ENCODE measurements around the gene MYO10. TPM values are rescaled to one million over a fixed set of nuclear protein-coding genes. Genes with fewer than 3 reads are reported as not detected.
"Not testable (repeated sequence)": the region's sequence is repeated elsewhere in the genome, so short reads cannot be mapped to it uniquely, and the experiment has no call there.

Gene MYO10
- polyA plus RNA-seq, 1 donor, result 35.3 TPM

- DNase-seq, result no peak
These were observed 155.8 kb downstream of the MYO10 start for GRCh38 chr5:16780325-16780724.

GRCh38 chr5:16777432-16777831 is 158.7 kb downstream of the MYO10 start:
- no peak for DNase-seq

GRCh38 chr5:16776611-16777251 is 159.4 kb downstream of the MYO10 start:
- no peak for DNase-seq

DNA sequence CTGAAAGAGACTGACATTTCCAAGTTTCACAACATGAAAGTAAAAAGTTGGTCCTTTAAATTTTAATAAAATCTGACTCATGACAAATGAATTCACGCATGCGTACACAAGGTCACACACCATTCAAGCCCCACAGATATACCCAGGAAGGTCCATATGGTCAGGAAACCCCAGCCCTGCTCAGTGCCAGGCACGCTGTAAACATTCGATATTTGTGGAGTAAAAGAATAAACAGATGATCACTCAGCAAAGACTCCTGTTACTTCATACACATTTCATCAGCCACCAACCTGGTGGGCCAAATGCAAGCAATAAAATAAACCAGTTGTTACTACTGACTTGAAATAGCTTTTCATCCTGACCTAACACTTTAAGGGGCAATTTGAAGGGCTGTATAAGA is 161.3 kb downstream of the MYO10 start:
- no peak for DNase-seq

- no peak for DNase-seq
These were observed 162.1 kb downstream of the MYO10 start for GRCh38 chr5:16773991-16774390.

GRCh38 chr5:16772556-16772955 is 163.5 kb downstream of the MYO10 start:
- no peak for DNase-seq

DNA sequence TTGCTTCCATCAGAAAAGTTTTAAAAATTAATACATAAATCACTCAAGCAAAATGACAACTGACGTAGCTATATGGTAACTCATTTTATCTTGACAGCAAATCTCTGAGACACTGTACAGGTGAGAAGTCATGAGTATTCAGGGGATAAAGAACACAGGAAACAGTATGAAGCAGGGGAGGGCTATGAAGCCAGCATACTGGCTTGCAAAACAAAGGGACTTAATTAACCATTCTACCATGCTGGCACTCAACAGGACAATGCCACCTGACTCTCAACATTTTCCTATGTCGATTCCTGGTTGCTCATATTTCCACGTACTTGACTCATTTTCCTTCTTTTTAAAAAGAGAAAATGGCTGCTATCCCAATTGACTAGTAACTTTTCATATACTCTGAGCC is 167.9 kb downstream of the MYO10 start:
- no peak for DNase-seq

GRCh38 chr5:16763211-16763610 is 172.9 kb downstream of the MYO10 start:
- DNase-seq, result no peak

DNA sequence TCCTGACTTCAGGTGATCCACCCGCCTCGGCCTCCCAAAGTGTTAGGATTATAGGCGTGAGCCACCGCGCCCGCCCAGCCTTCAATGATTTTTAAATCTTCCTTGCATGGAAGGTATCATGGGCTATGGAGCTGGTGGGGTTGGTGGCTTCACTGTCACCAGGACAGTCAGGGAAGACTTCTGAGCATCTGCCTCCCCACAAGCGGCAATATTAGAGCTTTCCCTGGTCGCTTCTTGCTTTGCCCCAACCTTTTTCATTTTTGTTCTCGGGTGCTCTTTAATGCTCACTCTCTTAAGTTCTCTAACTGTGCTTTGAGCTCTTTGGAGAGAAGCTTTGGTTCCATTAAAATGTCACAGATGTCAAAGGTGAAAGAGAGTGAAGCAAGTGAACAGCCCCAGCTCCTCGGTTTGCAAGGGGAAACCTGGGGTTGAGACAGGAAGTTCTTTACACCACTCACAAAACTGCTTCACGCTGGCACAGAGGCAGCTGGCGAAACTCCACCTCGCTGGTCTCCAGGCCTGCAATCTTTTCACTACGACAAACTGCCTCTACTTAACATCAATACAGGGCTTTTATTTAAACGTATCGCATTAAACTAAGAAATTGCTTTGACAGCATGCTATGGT is 176.8 kb downstream of the MYO10 start:
- no peak for DNase-seq

GRCh38 chr5:16757989-16758501 is 178.0 kb downstream of the MYO10 start:
- no peak for DNase-seq

- DNase-seq, result not testable (repeated sequence)
These were observed 178.5 kb downstream of the MYO10 start for GRCh38 chr5:16757577-16757976.

DNA sequence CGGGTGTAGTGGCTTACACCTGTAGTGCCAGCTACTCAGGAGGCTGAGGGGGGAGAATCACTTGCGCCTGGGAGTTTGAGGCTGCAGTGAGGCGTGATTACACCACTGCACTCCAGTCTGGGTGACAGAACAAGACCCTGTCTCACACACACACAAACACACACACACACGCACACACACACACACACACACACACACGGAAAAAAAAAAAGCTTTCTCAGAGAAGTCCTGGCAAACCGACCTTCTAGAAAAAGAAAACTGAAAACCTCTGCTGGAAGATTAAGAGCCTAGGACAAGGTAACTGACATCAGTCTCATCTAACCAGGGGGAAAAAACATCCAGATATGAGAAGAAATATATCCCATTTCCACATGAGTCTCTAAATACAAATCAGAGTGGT is 178.9 kb downstream of the MYO10 start:
- no peak for DNase-seq

DNA sequence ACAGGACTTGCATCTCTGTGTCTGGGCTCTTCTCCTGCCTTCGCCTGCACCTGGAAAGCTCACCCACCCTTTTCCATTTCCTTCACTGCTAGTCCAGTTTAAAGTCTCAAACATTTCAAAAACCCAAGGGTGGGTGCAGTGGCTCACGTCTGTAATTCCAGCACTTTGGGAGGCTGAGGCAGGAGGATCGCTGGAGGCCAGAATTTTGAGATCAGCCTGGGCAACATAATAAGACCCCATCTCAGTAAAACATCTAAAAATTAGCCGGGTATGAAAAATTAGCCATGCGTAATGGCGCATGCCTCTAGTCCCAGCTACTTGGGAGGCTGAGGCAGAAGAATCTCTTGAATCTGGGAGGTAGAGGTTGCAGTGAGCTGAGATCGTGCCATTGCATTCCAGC is 179.4 kb downstream of the MYO10 start:
- DNase-seq, result no peak

- no peak for DNase-seq
These were observed 180.4 kb downstream of the MYO10 start for GRCh38 chr5:16755641-16756040.

GRCh38 chr5:16754601-16755000 is 181.5 kb downstream of the MYO10 start:
- no peak for DNase-seq

GRCh38 chr5:16754086-16754485 is 182.0 kb downstream of the MYO10 start:
- DNase-seq, result no peak

GRCh38 chr5:16750445-16750844 is 185.6 kb downstream of the MYO10 start:
- no peak for DNase-seq

- no peak for DNase-seq
These were observed 186.5 kb downstream of the MYO10 start for GRCh38 chr5:16749626-16750025.

DNA sequence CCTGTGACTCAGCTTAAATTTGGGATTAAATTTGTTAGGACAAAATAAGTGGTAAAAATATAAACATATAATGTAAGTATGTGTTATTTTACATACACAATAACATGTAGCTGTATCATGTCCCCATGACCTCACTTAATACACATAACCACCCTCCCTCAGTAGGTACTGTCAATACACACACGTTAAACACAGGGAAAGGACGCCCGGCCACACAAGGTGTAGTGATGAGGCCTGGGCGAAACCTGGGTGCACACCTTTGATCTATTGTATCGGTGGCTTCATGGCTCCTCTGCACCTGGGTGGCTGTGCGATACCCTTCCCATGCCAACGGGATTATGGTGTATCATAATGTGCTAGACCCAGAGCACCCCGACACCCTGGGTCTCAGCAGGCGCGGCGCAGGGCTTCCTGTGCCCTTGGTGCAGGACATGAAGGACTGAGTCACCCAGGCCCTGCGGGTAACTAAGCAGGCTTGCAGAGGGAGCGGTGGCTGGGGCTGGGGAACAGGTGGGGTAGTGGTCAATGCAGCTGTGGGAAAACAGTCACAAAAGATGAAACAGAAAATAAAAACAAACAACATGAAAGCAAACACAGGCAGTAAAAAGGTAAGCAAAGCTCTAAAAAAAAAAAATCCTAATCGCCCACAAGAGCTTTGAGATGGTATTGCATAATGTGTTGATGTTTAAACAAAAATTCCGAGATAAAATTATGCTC is 191.8 kb downstream of the MYO10 start:
- DNase-seq, result no peak

DNA sequence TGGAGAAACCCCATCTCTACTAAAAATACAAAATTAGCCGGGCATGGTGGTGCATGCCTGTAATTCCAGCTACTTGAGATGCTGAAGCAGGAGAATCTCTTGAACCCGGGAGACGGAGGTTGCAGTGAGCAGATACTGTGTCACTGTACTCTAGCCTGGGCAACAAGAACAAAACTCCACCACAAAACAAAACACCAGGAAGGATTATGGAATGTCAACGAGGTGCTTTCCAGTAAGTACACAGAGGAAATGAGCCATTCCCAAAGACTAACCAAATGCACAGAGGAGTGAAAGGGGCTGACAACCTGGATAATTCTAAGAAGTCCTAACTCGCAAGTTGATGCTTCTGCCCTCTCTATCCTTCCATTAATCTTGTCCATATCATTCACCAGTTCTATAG is 193.2 kb downstream of the MYO10 start:
- DNase-seq, result no peak

- no peak for DNase-seq
These were observed 195.2 kb downstream of the MYO10 start for GRCh38 chr5:16740811-16741392.

DNA sequence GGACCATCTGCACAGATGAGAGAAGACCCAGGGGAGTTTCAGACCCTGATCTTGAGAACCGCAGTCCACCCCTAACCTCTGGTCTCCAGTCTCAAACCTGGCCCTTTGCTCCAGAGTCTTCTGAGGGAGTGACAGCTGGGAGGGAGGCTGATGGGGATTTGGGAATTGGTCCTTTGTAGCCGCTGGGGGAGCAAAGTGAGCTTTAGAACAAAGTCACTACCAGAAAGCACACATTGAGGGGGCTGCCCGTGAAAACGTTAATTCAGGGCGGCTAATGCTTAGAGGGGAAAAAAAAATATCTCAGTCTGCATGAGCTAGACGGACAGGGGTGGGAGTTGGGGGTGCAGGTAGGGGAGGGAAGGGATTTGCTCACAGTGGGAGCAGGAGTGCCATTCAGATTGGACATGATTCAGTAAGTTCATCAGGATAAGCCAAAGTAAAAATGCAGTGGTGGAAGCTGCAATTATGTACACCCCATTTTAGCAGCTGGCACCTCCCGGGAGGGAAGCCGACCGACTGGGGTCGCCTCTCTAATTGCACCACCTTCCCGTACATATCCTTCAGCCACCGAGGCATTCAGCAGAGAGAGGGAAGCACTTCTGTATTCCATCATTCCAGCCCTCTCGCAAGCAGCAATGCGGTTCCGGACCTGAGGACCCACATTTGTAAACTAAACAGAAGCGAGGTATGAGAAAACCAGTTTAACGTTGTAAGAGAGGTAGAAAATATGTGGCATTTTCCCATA is 195.8 kb downstream of the MYO10 start:
- DNase-seq, result no peak

- DNase-seq, result not testable (repeated sequence)
These were observed 197.7 kb downstream of the MYO10 start for GRCh38 chr5:16738393-16738792.
